DMS53 (cell line): Measurements from ENCODE around the gene OSGEPL1.
"Not testable (repeated sequence)": the region's sequence is repeated elsewhere in the genome, so short reads cannot be mapped to it uniquely, and the experiment has no call there.

Experiments
- DNase-seq: peaks from one replicate; lab custom pipeline; 2025; lab: John Stamatoyannopoulos, UW

The OSGEPL1 gene

DNA sequence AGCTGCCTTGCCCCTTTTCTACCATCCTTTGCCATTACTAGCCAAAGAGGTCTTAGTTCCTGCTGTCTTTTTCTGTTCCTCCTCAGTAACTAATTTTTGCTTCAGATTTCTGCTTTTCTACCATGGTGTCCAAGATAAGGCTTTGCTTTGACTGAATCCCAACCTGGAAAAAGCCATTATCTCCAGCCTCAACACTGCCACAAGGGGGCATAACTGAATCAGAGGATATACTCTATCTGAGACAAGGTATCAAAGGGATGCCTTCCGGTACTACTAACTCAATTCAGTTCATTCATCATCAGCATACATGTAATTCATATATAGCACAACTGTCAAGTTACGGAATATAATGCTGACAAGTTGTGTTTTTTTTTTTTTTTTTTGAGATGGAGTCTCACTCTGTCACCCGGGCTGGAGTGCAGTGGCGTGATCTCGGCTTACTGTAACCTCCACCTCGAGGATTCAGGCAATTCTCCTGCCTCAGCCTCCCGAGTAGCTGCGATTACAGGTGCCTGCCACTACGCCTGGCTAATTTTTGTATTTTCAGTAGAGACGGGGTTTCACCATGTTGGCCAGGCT lies 11.4 kb downstream of the OSGEPL1 start:
- peak; percentile 69 for DNase-seq

- DNase-seq = no peak
Measured at GRCh38 chr2:189729430-189729829, 33.2 kb downstream of the OSGEPL1 start.

DNA sequence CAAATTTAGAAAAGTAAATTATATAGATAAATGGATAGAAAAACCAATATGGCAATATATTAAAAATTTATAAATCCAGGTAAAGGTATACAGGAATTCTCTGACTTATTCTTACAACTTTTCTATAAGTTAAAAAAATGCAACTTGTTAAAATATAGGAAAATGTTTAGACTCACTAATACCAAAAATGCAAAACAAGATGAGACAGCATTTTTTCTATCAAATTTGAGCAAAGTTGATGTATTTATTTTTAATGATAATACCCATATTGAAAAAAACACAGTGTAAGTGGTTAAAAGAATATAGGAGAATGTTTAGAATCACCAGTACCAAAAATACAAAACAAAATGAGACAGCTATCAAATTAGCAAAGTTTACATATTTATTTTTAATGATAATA lies 35.7 kb downstream of the OSGEPL1 start:
- no peak for DNase-seq

- DNase-seq = no peak
Measured at GRCh38 chr2:189726271-189726670, 36.3 kb downstream of the OSGEPL1 start.

- no peak for DNase-seq
Measured at GRCh38 chr2:189723192-189723591, 39.4 kb downstream of the OSGEPL1 start.

DNA sequence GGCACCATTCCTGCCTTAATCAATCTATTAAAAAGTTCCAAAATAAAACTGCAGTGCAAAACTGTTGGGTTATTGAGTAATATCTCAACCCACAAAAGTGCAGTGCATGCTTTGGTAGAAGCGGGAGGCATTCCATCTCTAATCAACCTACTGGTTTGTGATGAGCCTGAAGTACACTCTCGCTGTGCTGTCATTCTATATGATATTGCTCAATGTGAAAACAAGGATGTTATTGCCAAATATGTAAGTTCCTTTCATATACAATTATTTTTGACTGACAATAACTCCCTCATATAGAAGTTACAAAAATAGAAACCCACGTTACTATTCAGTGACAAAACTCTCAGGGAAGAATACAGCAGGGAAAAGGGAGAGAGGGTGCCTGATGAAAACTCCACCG lies 43.0 kb downstream of the OSGEPL1 start:
- DNase-seq = no peak

GRCh38 chr2:189717593-189717992 lies 45.0 kb downstream of the OSGEPL1 start:
- DNase-seq = not testable (repeated sequence)

- no peak for DNase-seq
Measured at GRCh38 chr2:189709501-189710221, 52.9 kb downstream of the OSGEPL1 start.

- DNase-seq = no peak
Measured at GRCh38 chr2:189702071-189702470, 60.5 kb downstream of the OSGEPL1 start.

GRCh38 chr2:189700681-189701080 lies 61.9 kb downstream of the OSGEPL1 start:
- no peak for DNase-seq

DNA sequence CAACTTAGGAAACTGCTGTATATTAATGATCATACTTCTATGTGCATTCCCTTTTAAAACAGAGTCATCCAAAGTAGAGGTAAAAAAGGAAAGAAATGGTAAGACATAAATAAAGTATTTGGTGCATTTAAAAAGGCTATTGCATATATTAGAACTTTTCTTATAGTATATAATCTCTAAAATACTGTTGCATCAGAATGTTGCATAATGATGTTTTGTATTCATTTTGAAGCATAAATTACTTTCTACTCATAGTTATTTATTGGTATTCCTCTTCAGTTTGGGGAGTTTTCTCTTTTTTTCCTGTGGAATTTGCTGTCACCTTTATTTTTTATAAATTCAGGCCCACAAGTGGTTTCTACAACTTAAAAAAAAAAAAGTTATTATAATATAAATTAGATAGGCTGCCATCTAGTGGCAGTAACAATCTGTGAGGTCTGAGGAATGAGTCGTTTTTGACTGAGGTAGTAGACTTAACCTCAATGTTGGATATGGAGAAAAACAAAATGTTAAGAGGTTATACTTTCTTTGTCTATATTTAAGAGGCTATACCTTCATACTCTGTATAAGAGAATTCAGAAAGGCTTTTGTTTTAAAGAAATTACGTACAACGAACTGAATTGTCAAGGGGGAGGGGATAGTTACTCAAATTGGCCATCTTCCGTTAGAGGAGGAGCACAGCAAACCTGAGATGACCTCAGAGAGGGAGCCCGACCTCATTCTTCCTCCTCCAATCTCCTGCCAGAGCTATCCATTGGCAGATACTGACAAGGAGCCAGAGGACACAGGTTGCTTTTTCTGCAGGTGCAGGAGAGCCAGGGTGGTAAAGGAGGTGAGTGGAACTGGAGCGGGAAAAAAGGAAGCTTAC lies 64.3 kb downstream of the OSGEPL1 start:
- DNase-seq = peak; percentile 90
